GM18909 (cell line): Measurements from ENCODE around the gene AQP7.
"Not testable (repeated sequence)": the region's sequence is repeated elsewhere in the genome, so short reads cannot be mapped to it uniquely, and the experiment has no call there.

ENCODE experiments used
- ATAC-seq: cut with Tn5 transposase; IDR thresholded peaks from one replicate; pipeline ENCODE4 v1.9.1; 2021; ENCODE audit warnings: mild to moderate bottlenecking; ENCODE audit not compliant: unreplicated experiment, poor library complexity

Gene AQP7

GRCh38 chr9:33401809-33402208 is 559 bp downstream of the AQP7 start:
- ATAC-seq: not testable (repeated sequence)

- not testable (repeated sequence) for ATAC-seq
Measured at GRCh38 chr9:33399047-33399446, 3.3 kb downstream of the AQP7 start.

- not testable (repeated sequence) for ATAC-seq
Measured at GRCh38 chr9:33397801-33398200, 4.6 kb downstream of the AQP7 start.

- not testable (repeated sequence) for ATAC-seq
Measured at GRCh38 chr9:33395159-33395879, 7.0 kb downstream of the AQP7 start.

- not testable (repeated sequence) for ATAC-seq
Measured at GRCh38 chr9:33393986-33394385, 8.4 kb downstream of the AQP7 start.

- ATAC-seq: no peak
Measured at GRCh38 chr9:33393581-33393980, 8.8 kb downstream of the AQP7 start.

GRCh38 chr9:33392591-33393021 is 9.8 kb downstream of the AQP7 start:
- not testable (repeated sequence) for ATAC-seq

GRCh38 chr9:33391111-33391771 is 11.1 kb downstream of the AQP7 start:
- not testable (repeated sequence) for ATAC-seq

GRCh38 chr9:33388110-33388994 is 14.0 kb downstream of the AQP7 start:
- ATAC-seq: no peak

- not testable (repeated sequence) for ATAC-seq
Measured at GRCh38 chr9:33386998-33387397, 15.4 kb downstream of the AQP7 start.

- not testable (repeated sequence) for ATAC-seq
Measured at GRCh38 chr9:33386641-33386996, 15.7 kb downstream of the AQP7 start.

- ATAC-seq: not testable (repeated sequence)
Measured at GRCh38 chr9:33385979-33386640, 16.3 kb downstream of the AQP7 start.

- ATAC-seq: not testable (repeated sequence)
Measured at GRCh38 chr9:33385536-33385935, 16.8 kb downstream of the AQP7 start.

- not testable (repeated sequence) for ATAC-seq
Measured at GRCh38 chr9:33383396-33383795, 19.0 kb downstream of the AQP7 start.

- not testable (repeated sequence) for ATAC-seq
Measured at GRCh38 chr9:33382397-33382796, 20.0 kb downstream of the AQP7 start.

- ATAC-seq: no peak
Measured at GRCh38 chr9:33381231-33381791, 21.1 kb downstream of the AQP7 start.

GRCh38 chr9:33380390-33381094 is 21.8 kb downstream of the AQP7 start:
- ATAC-seq: no peak

- ATAC-seq: no peak
Measured at GRCh38 chr9:33379666-33380389, 22.5 kb downstream of the AQP7 start.
